HG03575 (cell line): Measurements from ENCODE around the gene POU2F3.
"Not testable (repeated sequence)": the region's sequence is repeated elsewhere in the genome, so short reads cannot be mapped to it uniquely, and the experiment has no call there.

ENCODE experiments used
- ATAC-seq: cut with Tn5 transposase; IDR thresholded peaks from one replicate; pipeline ENCODE4 v1.9.1; 2021; ENCODE audit not compliant: unreplicated experiment, insufficient number of reproducible peaks, low FRiP score; ENCODE audit errors: extremely low read depth

Gene POU2F3

DNA sequence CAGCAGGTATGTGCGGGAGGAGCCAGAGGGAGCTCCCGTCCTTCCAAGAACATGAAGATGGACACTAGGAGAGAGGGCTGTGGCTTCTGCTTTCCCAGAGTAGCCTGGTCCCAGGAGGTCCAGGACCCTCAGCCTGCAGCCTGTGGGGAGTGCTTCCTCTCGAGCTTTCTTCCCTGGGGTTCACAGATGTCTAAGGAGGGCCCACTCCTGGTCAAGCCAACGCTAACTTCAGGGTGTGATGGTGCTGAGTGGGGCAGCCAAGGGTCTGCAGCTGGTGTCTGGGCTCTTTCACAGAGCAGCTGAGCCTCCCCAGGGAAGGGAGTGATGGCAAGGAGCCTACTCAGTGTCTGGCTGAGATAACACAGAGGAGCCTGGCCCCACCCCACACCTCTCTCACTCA, 3.3 kb downstream of the POU2F3 start:
- no peak for ATAC-seq

DNA sequence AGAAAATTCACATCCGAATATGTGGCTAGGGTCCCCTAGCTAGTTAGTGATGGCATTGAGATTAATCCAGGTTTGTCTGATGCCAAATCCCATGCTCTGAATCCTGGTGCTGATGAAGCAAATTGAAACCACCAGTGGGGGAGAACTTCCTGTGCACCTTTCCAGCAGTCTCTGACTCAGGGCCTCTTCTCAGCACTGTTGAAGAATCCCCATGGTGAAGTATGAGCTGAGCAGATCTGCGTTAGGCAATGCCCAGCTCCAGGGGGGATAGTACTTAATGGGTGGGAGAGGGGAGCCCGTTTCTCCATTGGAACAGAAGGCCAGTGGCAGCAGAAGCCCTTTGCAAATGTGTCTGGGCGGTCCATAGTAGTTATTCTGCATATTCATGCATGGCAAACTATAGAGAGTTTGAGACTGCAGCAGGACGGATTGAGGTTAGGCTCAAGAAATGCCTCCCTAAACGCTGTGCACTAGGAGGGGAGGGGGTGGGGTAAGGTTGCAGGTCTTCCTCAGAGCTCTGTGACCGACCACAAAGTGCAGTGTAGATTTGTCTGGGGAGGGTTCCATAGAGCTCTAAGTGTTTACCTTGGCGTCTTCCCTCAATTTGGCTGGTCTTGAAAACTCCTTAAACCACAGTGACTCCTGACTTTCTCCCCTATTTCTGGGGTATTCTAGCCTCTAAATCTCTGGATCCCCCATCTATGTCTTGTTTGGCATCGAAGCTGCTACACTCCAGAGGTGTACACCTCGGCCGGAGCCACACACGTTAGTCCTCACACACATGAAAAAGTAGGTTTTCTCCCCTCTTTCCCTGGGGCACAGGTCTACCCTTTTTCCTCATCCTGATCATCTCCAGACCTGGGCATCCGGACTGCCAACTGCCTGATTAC, 4.8 kb downstream of the POU2F3 start:
- no peak for ATAC-seq

DNA sequence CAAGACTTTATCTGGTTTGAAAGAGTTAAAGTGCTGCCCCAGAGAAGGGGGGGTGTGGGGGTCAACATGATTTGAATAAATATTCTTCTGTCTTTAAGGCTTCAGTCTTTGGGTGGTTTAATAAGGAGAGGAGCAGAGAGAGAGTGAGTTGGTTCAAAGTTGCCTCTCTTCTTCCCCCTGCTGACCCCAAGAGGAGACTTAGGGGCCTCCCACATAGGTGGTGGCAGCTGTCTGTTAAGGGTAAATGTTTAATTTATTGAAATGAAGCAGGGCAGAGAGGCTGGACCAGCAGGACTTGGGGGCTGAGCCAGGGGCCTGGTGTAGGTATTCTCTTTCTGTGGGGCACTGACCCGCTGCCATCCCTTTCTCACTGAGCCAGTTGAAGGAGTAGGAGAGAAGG, 5.5 kb downstream of the POU2F3 start:
- no peak for ATAC-seq

DNA sequence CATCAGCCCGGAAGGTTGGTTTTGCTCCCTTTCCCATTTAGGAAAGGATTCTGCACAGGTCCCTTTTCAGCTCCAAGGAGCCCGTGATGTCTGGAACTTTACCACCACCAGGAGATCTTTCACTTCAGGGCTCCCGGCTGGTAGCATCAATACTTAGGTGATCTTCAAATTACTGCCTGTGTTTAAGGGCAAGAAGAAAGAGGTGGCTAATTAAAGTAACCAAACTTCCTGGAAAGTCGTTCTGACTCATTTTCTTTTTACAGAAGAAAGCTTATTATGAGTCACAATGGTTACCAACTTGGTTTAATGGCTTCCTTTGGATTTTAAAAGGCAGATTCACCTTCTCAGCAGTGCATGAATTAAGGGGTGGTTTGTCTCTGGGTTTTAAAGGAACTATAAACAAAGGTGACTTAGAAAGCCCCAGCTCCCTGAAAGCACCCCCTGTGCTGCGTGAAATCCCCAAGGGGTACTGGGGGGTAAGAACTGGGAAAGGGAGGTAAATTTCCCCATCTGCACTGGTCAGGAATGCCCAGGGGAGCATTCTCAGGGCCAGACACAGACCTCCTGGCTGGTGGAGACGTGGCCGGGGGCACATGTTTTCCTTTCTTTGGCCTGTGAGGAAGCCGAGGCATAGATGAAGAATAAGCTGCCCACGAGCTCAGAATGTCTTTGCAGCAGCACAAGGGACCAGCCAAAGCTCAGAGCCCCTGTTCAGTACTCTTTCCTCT, 8.8 kb downstream of the POU2F3 start:
- ATAC-seq = peak; percentile 71

DNA sequence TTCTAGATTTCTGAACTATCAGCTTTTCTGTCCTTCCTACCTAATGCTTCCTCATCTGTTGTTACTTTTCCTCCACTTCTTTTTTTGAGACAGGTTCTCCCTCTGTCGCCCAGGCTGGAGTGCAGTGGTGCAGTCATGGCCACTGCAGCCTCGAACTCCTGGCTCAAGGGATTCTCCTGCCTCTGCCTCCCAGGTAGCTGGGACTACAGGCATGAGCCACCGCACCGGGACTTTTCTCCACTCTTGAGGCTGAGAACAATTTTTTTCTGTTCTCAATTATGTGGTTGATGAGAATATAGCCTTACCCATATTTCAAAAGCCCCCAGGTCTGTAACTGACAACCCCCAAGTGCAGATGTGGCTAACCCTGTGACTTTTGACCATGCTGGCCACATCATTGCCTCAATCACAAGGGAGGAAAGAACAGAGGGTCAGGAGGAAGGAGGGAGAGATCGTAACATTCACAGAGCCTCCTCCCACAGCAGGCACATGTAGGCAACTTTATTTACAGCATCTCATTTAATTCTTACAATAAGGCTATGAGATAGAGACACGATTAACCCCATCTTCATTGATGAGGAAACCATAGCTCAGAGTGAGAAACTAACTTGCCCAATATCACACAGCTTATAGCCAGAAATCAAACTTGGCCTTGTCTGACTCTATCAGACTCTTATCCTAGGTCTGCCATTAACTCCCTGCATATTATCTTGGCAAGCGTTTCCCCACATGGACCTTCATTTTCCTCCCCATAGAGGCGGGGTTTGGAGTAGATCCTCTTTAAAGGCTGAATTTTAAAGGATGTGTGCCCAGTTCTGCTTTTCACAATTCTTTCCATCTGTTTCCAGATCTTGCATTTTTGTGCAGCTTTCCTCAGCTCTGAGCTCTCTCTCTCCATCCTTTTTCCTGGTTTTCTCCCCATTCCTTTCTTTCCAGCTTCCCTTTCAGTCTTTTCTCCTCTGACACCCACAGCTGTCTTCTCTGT, 9.6 kb downstream of the POU2F3 start:
- ATAC-seq = no peak

DNA sequence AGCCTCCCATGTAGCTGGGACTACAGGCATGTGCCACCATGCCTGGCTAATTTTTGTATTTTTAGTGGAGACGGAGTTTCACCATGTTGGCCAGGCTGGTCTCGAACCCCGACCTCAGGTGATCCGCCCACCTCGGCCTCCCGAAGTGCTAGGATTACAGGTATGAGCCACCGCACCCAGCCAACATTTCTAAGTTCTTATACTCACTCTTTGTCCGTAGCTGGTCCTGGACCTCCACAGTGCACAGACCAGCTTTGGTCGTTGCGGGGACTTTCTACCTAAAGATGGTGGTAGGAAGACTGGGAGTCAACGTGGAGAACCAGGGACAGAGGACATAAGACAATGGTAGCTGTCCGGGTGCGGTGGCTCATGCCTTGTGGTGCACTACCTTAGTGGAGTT, 13.4 kb downstream of the POU2F3 start:
- not testable (repeated sequence) for ATAC-seq

DNA sequence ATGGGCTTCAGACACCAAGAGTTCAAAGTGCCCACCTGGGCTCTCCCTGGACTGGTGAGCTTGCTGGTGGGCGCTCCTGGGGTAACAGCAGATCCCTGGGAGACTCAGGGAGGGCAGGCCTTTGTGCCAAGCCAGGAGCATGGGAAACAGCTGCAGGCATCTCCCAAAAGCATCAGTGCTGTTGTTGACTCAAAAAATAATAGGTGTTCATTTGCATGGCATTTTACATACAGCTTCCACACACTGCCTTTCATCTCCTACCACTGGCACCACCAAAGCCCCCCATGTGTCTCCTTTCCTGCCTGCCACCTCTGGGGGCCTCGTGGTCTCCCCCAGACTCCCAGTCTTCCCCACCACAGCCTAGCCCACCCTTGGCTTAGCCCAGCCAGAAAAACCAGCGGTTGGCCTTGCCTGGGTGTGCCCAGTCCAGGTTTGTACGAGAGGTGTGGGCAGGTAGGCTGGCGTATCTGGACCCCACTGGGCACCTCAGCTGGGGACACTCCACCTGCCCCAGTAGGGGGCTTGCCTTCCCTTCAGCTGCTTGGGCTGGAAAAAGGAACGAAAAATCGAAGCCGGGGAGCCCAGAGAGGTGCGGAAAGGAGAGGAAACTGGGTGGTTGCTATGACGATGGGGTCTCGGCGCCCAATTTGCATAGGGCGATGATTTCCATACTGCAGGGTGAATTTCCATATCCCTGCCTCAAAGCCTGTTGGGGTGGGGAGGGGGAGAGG, 15.0 kb downstream of the POU2F3 start:
- ATAC-seq = no peak

DNA sequence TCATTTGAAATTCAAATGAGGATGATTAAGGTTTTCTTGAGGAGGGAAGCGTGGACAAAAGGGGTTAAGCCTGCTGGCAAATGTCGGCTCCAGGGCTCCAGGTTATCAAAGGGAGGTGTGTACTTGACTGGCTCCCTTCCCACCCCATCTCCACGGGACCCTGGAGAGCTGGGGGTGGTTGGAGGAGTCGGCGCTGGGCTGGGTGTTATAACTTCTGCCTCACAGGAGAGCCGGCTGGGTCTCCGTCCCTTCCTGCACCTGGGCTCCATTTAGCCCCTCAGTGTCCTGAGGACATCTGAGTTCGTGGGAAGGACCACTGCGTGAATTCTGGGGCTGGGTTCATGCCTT, 15.6 kb downstream of the POU2F3 start:
- ATAC-seq = no peak

DNA sequence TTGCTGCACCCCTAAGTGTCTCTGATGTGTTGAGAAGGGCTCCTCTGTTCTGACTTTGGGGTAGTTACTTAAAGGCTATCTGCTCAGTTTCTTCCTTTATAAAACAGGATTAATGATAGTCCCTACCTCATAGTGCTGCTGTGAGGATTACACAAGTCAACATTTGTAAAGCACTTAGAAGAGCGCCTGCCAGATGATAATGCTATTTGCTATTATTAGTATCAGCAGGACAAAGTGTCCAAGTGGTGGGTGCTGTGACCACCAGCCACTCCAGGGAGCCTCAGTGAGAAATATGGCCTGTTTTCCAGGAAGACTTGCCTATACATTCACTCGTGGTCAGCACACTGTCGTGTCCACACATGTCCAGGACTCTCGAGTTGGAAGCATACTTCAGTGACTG, 16.2 kb downstream of the POU2F3 start:
- no peak for ATAC-seq

DNA sequence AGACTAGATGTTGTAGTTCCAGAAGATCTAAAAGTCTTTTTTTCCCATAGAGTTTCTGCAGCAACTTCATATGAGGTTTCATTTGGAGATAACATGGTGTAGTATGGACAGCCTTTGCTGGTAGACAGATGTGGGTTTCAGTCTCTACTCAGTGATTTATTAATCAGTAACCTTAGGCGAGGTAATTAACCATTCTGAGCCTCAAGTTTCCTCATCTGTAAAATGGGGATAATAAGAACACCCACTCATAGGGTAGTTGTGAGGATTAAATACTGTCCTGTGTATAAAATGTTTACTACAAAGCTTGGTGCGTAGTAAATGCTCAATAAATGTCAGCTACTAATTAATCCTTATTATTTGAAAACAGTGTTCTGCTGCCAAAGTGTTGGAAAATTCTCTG, 16.8 kb downstream of the POU2F3 start:
- no peak for ATAC-seq

DNA sequence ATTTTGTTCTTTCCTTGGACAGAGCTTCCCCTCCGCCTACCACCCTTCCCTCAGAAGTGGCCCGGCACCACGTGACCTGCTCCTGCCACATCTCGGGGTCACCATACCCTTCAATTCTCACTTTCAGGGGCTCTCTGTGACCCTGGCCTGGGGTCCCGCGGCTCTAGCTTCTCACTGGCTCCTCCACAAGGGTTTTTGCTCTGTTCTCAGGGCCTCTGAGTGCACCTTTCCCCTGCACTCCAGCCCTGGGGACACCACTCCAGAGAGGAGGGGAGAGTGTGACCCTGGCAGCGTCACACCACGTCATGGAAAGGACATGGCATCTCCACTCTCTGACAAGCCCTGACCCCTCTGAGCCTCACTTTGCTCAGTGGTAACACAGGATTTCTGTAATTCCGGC, 17.4 kb downstream of the POU2F3 start:
- ATAC-seq = no peak

DNA sequence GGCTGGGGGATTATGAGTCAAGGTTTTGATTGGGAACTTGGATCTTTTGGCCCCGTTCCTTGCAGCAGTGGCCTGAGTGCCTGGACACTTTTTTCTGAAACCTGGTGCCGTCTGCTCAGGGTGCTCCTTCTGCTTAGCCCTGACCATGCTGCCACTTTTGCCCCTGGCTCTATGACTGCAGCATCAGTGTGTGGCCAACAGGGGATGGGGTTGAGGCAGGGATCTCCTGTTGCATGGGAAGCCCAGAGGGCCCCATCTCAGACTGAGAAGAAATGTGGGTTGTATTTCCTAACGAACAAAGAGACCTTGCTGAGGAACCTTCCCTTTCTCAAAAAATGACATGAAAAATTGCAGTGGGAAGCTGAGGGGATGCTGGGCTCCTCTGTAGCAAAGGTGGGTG, 18.7 kb downstream of the POU2F3 start:
- no peak for ATAC-seq

DNA sequence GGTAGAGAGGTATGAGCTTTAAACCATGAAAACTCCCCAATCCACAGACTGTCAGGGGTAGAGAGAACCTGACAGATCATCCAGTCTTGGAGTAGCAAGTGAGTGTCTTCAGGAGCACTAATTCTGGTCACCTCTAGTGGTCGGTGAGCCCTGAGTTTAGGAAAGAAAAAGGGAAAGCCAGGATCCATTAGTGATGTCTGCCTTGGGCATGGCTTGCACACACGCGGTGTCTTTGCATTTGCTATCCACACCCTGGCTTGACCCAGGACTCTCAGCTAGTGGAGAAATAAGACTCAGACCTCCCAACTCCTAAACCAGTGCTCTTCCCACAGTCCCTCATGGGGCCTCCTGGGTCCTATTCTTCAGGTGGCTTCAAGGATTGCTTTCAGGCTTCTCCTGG, 19.3 kb downstream of the POU2F3 start:
- no peak for ATAC-seq

DNA sequence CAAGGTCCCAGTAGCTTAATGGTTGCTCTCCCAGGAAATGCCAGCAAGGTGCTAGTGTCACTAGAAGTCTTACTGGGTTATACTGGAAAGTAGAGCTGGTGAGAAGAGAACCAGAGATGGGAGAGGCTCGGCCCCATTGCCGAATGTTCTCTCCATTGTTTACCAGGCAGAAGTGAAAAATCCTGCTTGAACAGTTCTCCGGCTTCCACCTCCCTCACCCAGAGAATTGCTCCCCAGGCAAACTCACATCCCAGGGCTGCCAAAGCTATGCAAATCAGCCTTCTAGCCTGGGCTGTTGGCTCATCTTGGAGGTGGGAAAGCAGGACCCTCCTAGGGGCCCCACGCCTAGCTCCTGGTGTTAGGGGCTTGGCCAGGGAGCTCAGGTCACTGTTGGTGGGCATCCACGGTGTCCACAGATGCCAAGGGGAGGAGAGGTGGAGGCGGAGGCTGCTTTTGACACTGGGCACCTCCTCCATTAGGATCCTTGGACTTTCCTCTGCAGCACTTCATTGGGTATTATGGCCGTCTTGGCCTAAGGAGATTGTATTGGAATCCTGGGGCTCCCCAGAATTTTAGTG, 20.1 kb downstream of the POU2F3 start:
- no peak for ATAC-seq

DNA sequence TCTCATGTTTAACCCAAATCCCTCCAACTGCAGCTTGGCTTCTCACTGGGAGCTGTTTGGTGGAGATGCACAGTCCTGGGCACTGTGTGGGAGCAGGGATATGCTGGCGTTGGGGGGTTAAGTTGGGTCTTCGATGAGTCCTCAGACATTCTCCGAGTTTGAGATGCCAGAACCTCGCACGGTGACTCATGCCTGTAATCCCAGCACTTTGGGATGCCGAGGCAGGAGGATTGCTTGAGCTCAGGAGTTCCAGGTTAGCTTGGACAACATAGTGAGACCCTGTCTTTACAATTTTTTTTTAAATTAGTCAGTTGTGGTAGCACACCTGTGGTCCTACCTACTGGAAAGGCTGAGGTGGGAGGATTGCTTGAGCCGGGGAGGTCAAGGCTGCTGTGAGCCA, 20.7 kb downstream of the POU2F3 start:
- no peak for ATAC-seq

DNA sequence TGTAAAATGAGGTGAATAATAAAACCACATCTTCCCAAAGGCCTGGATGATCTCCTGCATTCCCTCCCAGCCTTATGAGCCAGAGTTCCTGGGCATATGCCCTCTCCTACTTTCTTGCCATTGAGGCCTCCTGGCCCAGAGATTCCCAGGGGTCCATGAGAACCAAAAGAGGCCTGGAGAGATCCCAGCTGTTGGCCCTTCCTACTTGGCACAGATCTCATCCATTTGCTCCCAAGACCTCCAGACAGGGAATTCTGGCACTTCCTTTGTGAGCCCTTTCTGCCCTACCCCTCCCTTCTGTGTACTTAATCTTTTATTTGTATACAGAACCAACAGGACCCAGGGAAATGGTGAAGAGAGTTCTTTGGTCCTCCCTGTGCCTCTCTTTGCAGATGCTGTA, 21.4 kb downstream of the POU2F3 start:
- ATAC-seq = no peak

DNA sequence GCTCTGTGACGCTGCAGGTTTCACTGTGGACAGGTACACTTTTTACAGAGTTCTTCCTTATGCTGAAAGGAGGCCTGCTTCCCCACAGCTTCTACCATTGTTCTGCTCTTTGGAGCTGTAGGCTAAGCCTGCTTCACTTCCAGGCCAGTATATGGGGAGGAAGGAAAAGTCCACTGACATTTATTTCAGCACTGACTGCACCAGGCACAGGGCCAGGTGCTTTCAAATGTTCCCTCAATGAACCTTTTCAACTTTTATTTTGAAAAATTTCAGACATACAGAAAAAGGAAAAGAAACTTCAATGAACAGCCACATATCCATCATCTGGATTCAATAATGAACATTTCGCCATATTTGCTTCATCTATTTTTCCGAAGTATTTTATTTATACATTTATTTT, 22.0 kb downstream of the POU2F3 start:
- no peak for ATAC-seq

DNA sequence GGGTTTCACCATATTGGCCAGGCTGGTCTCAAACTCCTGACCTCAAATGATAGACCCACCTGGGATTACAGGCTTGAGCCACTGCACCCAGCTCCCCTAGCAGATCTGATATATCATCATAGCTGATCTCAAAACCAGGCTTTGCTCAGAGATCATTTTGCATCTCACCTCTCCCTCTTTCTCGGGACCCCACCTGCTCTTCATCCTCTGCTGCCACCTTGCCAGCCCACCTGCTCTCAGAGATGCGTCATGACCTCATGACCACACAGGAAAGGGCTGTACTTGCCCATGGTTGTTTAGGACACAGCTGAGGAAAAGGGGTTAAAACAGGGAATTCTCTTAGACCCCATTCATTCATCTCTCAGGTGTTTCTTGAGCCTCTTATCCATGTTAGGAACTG, 27.4 kb downstream of the POU2F3 start:
- no peak for ATAC-seq

DNA sequence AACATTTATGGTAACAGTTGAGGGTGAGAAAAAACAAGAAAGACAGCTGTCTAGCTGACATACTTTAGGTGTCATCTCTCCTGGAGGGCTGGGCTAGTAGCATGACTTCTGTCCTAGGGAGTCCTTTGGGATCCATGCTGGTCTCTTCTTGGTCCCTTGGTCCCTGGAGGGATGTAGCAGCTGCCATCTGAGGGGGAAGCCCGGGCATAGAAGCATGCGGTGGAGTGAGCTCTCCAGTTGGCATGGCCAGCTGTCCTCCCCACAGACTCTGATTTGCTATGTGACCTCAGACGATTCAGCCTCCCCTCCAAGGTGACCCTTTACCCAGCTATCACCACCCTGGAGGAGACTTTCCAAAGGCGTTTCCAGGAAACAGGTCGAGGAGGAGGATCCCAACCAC, 28.7 kb downstream of the POU2F3 start:
- ATAC-seq = no peak
